GM19455 (cell line): Measurements from ENCODE around the gene GNAL.
"Not testable (repeated sequence)": the region's sequence is repeated elsewhere in the genome, so short reads cannot be mapped to it uniquely, and the experiment has no call there.

Source experiments
- ATAC-seq: cut with Tn5 transposase; IDR thresholded peaks from one replicate; pipeline ENCODE4 v1.9.1; 2021; ENCODE audit not compliant: unreplicated experiment

Gene GNAL

GRCh38 chr18:11688972-11689668 is at the start of gene GNAL:
GNAL (plus strand) TSS chr18:11689264; CDS start chr18:11689564, 300 bp downstream.
- ATAC-seq = peak; percentile 63

GRCh38 chr18:11647310-11647709 is 41.8 kb upstream of the GNAL start:
- ATAC-seq = not testable (repeated sequence)

GRCh38 chr18:11647804-11648203 is 41.3 kb upstream of the GNAL start:
- ATAC-seq = not testable (repeated sequence)

GRCh38 chr18:11649839-11650238 is 39.2 kb upstream of the GNAL start:
- ATAC-seq = no peak

- no peak for ATAC-seq
These were observed 37.2 kb upstream of the GNAL start for GRCh38 chr18:11651899-11652298.

- no peak for ATAC-seq
These were observed 35.5 kb upstream of the GNAL start for GRCh38 chr18:11653521-11653920.

- ATAC-seq = no peak
These were observed 34.1 kb upstream of the GNAL start for GRCh38 chr18:11654736-11655605.

GRCh38 chr18:11655606-11655932 is 33.5 kb upstream of the GNAL start:
- no peak for ATAC-seq

- ATAC-seq = no peak
These were observed 31.9 kb upstream of the GNAL start for GRCh38 chr18:11657152-11657551.

GRCh38 chr18:11657554-11657953 is 31.5 kb upstream of the GNAL start:
- ATAC-seq = no peak

- no peak for ATAC-seq
These were observed 31.0 kb upstream of the GNAL start for GRCh38 chr18:11658019-11658418.

GRCh38 chr18:11658989-11659388 is 30.1 kb upstream of the GNAL start:
- no peak for ATAC-seq

GRCh38 chr18:11660691-11661090 is 28.4 kb upstream of the GNAL start:
- no peak for ATAC-seq

GRCh38 chr18:11661430-11661829 is 27.6 kb upstream of the GNAL start:
- ATAC-seq = no peak

- no peak for ATAC-seq
These were observed 25.5 kb upstream of the GNAL start for GRCh38 chr18:11663439-11664029.

GRCh38 chr18:11664286-11664685 is 24.8 kb upstream of the GNAL start:
- no peak for ATAC-seq

GRCh38 chr18:11665146-11665545 is 23.9 kb upstream of the GNAL start:
- no peak for ATAC-seq

- ATAC-seq = no peak
These were observed 23.5 kb upstream of the GNAL start for GRCh38 chr18:11665587-11665986.

GRCh38 chr18:11666176-11666575 is 22.9 kb upstream of the GNAL start:
- ATAC-seq = no peak

GRCh38 chr18:11666831-11667230 is 22.2 kb upstream of the GNAL start:
- ATAC-seq = no peak

- no peak for ATAC-seq
These were observed 21.5 kb upstream of the GNAL start for GRCh38 chr18:11667578-11667977.
